Cardiac muscle cell (in vitro differentiated cells and primary cell): ENCODE data around the gene DPYD. TPM values are rescaled to one million over a fixed set of nuclear protein-coding genes. Genes with fewer than 3 reads are reported as not detected.

ENCODE experiments used
- DNase-seq, 2 donors: peaks; one replicate each; pipeline versions ENCODE4 v3.0.0 to v3.0.0-alpha.2; 2010 to 2017; ENCODE audit warnings: low read depth in 1 of 2, low spot score in 1 of 2
- H3K27ac ChIP-seq: fragments of 200-600 bp; sonication (generic); 2 replicates; pipeline ENCODE4 v1.5.1; 2016
- H3K27me3 ChIP-seq: fragments of 200-600 bp; sonication (generic); 2 replicates; pipeline ENCODE4 v1.6.0; 2016; ENCODE audit warnings: control low read depth
- H3K36me3 ChIP-seq: fragments of 200-600 bp; sonication (generic); 2 replicates; pipeline ENCODE4 v1.5.1; 2016; ENCODE audit warnings: control low read depth
- H3K4me1 ChIP-seq: fragments of 200-600 bp; sonication (generic); 2 replicates; pipeline ENCODE4 v1.8.1; 2017; ENCODE audit warnings: low read depth, mild to moderate bottlenecking, mixed run types
- H3K4me3 ChIP-seq: fragments of 200-600 bp; sonication (generic); 2 replicates; pipeline ENCODE4 v1.5.1; 2016; ENCODE audit warnings: mild to moderate bottlenecking
- H3K9me3 ChIP-seq: fragments of 200-600 bp; sonication (generic); 2 replicates; pipeline ENCODE4 v1.5.1; 2017; ENCODE audit warnings: low read depth, mild to moderate bottlenecking, control low read depth
- polyA plus RNA-seq: library from polyadenylated mRNA; unstranded; fragments of >200 nt; fragmentation: Nextera tagmentation; extraction: Ambion mirVana; gene quantifications from 2 replicates; pipeline ENCODE4 v1.2.1, GENCODE V29; 2016
- total RNA-seq: library from RNA; depleted of rRNA; stranded (reverse); fragments of >200 nt; gene quantifications from 2 replicates; pipeline ENCODE4 v1.2.3, GENCODE V29; 2016
- TF ChIP-seq, protein P1 (sequence below): IDR thresholded peaks from 2 replicates; pipeline ENCODE4 v1.5.1; 2012; ENCODE audit warnings: low read depth, mild to moderate bottlenecking, low read length

DPYD gene
- total and polyA plus RNA-seq, 2 experiments from 2014 or later: 0.66 to 2.0 TPM

DNA sequence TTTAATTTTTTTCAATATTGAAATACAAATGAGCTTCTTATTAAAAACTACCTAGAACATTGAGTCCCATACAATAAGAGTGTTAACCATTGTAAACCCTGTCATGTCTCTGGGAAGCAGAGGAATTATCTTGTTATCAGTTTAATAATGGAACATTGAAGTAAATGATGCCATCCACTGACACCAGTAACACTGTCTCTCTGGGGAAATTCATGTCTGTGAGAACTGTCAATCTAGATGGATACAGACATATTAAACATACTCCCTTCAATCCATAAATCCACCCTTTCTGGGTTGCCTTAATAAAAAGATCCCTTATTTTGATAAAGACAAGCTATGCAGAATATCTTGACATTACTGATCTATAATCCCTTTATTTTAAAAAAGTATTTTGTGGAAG lies 503.2 kb downstream of the DPYD start:
- TF ChIP-seq, protein P1, sequence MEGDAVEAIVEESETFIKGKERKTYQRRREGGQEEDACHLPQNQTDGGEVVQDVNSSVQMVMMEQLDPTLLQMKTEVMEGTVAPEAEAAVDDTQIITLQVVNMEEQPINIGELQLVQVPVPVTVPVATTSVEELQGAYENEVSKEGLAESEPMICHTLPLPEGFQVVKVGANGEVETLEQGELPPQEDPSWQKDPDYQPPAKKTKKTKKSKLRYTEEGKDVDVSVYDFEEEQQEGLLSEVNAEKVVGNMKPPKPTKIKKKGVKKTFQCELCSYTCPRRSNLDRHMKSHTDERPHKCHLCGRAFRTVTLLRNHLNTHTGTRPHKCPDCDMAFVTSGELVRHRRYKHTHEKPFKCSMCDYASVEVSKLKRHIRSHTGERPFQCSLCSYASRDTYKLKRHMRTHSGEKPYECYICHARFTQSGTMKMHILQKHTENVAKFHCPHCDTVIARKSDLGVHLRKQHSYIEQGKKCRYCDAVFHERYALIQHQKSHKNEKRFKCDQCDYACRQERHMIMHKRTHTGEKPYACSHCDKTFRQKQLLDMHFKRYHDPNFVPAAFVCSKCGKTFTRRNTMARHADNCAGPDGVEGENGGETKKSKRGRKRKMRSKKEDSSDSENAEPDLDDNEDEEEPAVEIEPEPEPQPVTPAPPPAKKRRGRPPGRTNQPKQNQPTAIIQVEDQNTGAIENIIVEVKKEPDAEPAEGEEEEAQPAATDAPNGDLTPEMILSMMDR: no peak
- no peak for DNase-seq
- Histone ChIP-seq H3K4me1 (no peaks in the 10 kb centered on the region), H3K27me3 (no peaks in the 10 kb centered on the region), H3K4me3 (no peak overlapping the region), H3K9me3 (no peaks in the 10 kb centered on the region), H3K36me3 (no peaks in the 10 kb centered on the region), H3K27ac (no peak overlapping the region)

GRCh38 chr1:97414682-97415312 lies 506.0 kb downstream of the DPYD start:
- H3K4me1 ChIP-seq: no peaks in the 10 kb centered on the region
- no peaks in the 10 kb centered on the region for H3K9me3 ChIP-seq
- no peak overlapping the region for H3K4me3 ChIP-seq
- DNase-seq: no peak
- no peaks in the 10 kb centered on the region for H3K36me3 ChIP-seq
- TF ChIP-seq, protein P1: no peak
- H3K27ac ChIP-seq: no peak overlapping the region
- no peaks in the 10 kb centered on the region for H3K27me3 ChIP-seq

DNA sequence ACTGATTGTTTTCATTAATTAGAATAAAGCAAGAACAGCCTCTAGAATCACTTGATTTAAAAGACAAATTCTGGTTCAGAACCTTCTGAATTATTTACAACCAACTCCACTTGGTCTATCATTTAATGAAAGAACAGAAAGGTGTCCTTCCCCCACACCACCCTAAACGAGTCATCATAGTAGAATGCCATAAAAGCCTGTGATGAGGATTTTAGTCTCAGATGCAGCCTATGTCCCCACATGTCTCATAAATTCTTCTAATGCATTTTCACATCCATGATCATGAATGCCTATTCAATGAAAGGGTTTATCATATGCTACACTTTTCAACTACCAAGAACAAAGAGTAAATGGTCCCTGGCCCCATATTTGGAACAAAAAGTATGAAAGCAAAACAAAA lies 508.1 kb downstream of the DPYD start:
- TF ChIP-seq, protein P1: no peak
- H3K27ac ChIP-seq: no peak overlapping the region
- H3K4me1 ChIP-seq: no peaks in the 10 kb centered on the region
- H3K4me3 ChIP-seq: no peak overlapping the region
- H3K36me3 ChIP-seq: no peaks in the 10 kb centered on the region
- H3K9me3 ChIP-seq: no peaks in the 10 kb centered on the region
- DNase-seq: peak in 1 of 2 donors; percentile 30
- no peaks in the 10 kb centered on the region for H3K27me3 ChIP-seq

DNA sequence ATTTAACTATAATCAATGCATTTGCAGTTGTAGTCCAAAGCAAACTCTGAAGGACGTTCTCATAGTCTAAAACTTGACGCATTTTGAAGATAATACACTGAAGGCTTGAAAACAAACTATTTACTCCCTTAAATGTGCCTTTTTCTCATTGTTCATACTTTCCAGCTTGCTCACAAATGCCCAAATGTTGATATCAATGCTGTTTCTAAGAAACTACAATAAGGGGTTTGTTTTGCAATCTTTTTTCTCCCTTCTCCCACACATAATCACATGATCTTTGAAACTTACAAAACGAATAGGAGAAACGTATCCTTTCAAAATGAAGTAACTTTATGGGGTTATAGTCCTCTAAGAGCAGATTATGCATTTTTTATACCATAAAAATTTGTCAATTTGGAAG lies 508.7 kb downstream of the DPYD start:
- H3K36me3 ChIP-seq: no peaks in the 10 kb centered on the region
- no peaks in the 10 kb centered on the region for H3K4me1 ChIP-seq
- no peaks in the 10 kb centered on the region for H3K9me3 ChIP-seq
- TF ChIP-seq, protein P1: no peak
- H3K4me3 ChIP-seq: no peak overlapping the region
- H3K27me3 ChIP-seq: no peaks in the 10 kb centered on the region
- no peak overlapping the region for H3K27ac ChIP-seq
- DNase-seq: peak in 1 of 2 donors; percentile 91

DNA sequence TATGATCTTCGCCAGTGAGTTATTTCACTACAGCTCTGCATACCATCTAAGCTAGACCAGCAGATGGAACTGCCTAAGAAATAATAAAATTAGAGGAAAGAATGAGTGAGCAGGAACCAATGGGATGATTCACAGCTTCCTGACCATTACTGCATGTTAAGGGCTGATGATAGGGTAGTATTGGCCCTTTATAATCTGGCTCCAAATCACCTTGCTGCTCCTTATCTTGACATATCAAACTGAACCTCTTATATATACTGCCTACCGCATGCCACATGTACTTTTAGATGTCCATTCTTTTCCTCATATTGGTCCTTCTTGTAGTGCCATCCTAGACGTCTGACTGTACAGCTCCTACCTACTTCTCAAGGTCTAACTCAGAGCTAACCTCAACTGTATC lies 524.4 kb downstream of the DPYD start:
- TF ChIP-seq, protein P1: no peak
- Histone ChIP-seq H3K9me3 (no peaks in the 10 kb centered on the region), H3K4me1 (no peaks in the 10 kb centered on the region), H3K27ac (no peak overlapping the region), H3K36me3 (no peaks in the 10 kb centered on the region), H3K4me3 (no peak overlapping the region), H3K27me3 (no peaks in the 10 kb centered on the region)
- no peak for DNase-seq
